Breast epithelium (tissue), 4 donors: ENCODE data around the gene APRT. TPM values are rescaled to one million over a fixed set of nuclear protein-coding genes. Genes with fewer than 3 reads are reported as not detected.

Experiments used
- DNase-seq, 2 donors: peaks; one replicate each; pipeline ENCODE4 v3.0.0-alpha.2; 2019; ENCODE audit warnings: low spot score in 2 of 2
- H3K27ac ChIP-seq, 2 donors: fragments of 200-600 bp; sonication (generic) in 1 of 2; one replicate each; pipeline ENCODE4 v1.5.1; 2016 to 2019; ENCODE audit warnings: mild to moderate bottlenecking in 1 of 2
- H3K27me3 ChIP-seq, 2 donors: fragments of 200-600 bp; sonication (generic) in 1 of 2; one replicate each; pipeline versions ENCODE4 v1.5.1 to v1.6.0; 2017 to 2019; ENCODE audit warnings: control low read depth in 1 of 2, mild to moderate bottlenecking in 1 of 2
- H3K36me3 ChIP-seq: fragments of 200-600 bp; one replicate; pipeline ENCODE4 v1.5.1; 2019
- H3K4me1 ChIP-seq, 2 donors: fragments of 200-600 bp; sonication (generic); one replicate each; pipeline ENCODE4 v1.5.1; 2016 to 2019; ENCODE audit warnings: control low read depth in 1 of 2
- H3K4me3 ChIP-seq, 3 donors: fragments of 200-600 bp; sonication (generic); 1 replicate in 2 of 3; 2 replicates in 1 of 3; pipeline ENCODE4 v1.5.1; 2016 to 2019; ENCODE audit warnings: mild to moderate bottlenecking in 3 of 3, moderate library complexity in 2 of 3
- H3K9me3 ChIP-seq, 2 donors: fragments of 200-600 bp; sonication (generic) in 1 of 2; one replicate each; pipeline ENCODE4 v1.5.1; 2016 to 2019; ENCODE audit warnings: control low read depth in 1 of 2
- POLR2A ChIP-seq: fragments of 450-650 bp; IDR thresholded peaks from one replicate; pipeline ENCODE4 v1.6.1; 2016; ENCODE audit warnings: antibody characterized with exemption, mild to moderate bottlenecking, moderate library complexity
- POLR2AphosphoS5 ChIP-seq, 3 donors: sonication (generic); formaldehyde crosslinking; IDR thresholded peaks; one replicate each; pipeline ENCODE4 v1.6.1; 2017; ENCODE audit warnings: antibody characterized with exemption in 3 of 3
- intact Hi-C: fragments of 100-400 bp; cut with DNase I; formaldehyde crosslinking; loops from one replicate; pipeline ENCODE4 v1.15.1; 2023; ENCODE audit warnings: low total_unique reads
- total RNA-seq, 3 donors: library from RNA; depleted of rRNA; stranded (reverse); fragments of >200 nt; gene quantifications; one replicate each; pipeline ENCODE4 v1.1.0, GENCODE V29; 2016
- TF ChIP-seq, protein P1 (sequence below), 3 donors: fragments of 450-650 bp; IDR thresholded peaks; one replicate each; pipeline ENCODE4 v1.5.1; 2016 to 2017; ENCODE audit warnings: antibody characterized with exemption in 3 of 3, mild to moderate bottlenecking in 3 of 3, moderate library complexity in 3 of 3

The APRT gene
- total RNA-seq, 3 donors from 2014 or later, result 93.8 to 152 (median 126) TPM

DNA sequence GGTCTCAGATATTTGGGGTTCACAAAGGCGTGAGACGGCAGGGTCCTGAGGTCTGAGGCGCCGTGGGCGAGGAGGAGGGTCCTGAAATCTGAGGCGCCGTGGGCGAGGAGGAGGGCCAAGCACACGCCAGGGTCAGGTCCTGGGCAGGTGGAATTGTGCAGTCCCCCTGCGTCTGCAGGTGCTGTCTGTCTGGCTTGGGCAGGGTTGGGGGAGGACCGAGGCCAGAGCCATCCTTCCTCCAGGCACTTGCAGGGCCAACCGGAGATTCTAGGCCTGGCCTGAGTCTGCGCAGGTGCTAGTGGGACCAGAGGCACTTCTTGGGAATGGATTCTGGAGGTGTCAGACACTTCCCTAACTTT lies 2.4 kb upstream of the APRT start:
- DNase-seq, result no peak
- Histone ChIP-seq H3K27ac (no peak overlapping the region), H3K36me3 (no peaks in the 10 kb centered on the region), H3K4me1 (peaks cover 14% of the 10 kb centered on the region in 2 donors), H3K27me3 (no peaks in the 10 kb centered on the region), H3K9me3 (no peaks in the 10 kb centered on the region), H3K4me3 (no peak overlapping the region)
- TF ChIP-seq POLR2AphosphoS5 (IDR thresholded peaks at IDR 0.05), result no peak
- no peak for TF ChIP-seq POLR2A
- TF ChIP-seq, protein P1, sequence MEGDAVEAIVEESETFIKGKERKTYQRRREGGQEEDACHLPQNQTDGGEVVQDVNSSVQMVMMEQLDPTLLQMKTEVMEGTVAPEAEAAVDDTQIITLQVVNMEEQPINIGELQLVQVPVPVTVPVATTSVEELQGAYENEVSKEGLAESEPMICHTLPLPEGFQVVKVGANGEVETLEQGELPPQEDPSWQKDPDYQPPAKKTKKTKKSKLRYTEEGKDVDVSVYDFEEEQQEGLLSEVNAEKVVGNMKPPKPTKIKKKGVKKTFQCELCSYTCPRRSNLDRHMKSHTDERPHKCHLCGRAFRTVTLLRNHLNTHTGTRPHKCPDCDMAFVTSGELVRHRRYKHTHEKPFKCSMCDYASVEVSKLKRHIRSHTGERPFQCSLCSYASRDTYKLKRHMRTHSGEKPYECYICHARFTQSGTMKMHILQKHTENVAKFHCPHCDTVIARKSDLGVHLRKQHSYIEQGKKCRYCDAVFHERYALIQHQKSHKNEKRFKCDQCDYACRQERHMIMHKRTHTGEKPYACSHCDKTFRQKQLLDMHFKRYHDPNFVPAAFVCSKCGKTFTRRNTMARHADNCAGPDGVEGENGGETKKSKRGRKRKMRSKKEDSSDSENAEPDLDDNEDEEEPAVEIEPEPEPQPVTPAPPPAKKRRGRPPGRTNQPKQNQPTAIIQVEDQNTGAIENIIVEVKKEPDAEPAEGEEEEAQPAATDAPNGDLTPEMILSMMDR (IDR thresholded peaks at IDR 0.05), result no peak
- intact Hi-C loops, result no loop called here

DNA sequence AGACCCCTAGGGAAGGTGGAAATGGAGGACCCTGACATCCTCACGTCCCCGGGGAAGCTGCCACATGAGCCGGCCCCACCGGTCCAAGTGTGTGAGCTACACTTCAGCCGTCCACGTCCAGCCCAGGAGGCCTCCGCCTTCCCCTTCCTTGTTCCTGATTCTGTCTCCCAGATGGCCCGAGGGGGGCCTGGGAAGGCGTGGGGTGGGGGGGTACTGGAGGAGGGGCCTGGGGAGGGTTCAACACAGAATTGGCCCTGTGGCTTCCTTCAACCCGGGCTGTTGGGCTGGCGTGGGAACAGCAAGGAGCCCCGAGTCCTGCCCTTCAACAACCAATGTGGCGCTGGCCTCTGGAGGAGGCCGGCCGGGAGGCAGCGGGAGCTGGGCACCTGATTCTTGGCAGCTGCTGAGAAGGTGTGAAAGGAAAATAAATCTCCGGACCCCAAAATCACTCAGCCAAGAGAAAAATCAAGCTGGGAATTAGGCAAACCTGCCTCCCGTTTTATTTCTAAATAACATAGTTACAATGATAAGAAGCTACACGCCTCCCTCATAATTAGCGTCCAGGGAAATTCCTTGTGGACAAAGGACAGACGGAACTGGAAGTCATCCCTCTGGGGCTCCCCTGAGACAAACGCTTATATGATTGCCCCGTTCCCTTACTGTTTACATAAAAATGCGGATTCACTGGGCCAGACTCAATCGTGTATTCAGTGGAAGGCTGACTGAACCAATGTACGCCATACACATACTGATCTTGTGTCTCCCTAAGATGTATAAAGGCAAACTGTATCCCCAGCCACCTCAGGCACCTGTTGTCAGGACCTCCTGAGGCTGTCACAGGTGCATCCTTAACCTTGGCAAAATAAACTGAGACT lies 1.8 kb upstream of the APRT start:
- no peaks in the 10 kb centered on the region for H3K27me3 ChIP-seq
- H3K4me1 ChIP-seq, result peaks cover 14% of the 10 kb centered on the region in 2 donors
- no peaks in the 10 kb centered on the region for H3K9me3 ChIP-seq
- peak overlapping the region; percentile 85 to 92 for H3K27ac ChIP-seq
- DNase-seq, result no peak
- intact Hi-C loops, result loop anchor here (1.0 kb wide), 1 partner anchor 411 kb away; no protein-coding TSS in a partner anchor
- H3K4me3 ChIP-seq, result no peak overlapping the region
- TF ChIP-seq POLR2A, result no peak
- TF ChIP-seq, protein P1 (IDR thresholded peaks at IDR 0.05), result no peak
- TF ChIP-seq POLR2AphosphoS5 (IDR thresholded peaks at IDR 0.05), result no peak
- H3K36me3 ChIP-seq, result no peaks in the 10 kb centered on the region

DNA sequence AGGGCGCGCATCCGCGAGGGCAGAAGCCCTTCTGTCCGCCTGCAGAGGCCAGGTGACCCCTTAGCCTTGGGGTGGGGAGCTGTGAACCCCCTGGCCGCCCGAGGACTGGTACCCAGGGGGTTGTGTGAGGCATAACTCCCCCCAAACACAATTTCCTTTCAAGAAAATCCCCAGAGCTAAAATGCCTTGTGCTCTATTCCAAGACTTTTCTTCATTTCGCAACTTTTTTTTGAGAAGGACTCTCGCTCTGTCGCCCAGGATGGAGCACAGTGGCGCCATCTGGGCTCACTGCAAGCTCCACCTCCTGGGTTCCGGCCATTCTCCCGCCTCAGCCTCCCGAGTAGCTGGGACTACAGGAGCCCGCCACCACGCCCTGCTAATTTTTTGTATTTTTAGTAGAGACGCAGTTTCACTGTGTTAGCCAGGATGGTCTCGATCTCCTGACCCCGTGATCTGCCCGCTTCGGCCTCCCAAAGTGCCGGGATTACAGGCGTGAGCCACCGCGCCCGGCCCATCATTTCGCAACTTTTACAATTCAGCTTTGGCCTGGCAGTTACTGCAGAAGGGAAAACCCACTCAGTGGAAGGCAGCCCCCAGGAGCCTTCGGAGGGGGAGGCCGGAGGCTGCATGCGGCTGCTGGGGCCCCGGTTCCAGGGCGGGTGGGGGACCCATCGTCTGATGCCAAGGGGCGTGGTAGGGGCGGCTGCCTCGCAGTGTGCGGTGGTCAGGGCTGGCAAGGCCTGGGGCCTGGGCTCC lies 963 bp upstream of the APRT start:
- TF ChIP-seq POLR2A, result no peak
- TF ChIP-seq, protein P1 (IDR thresholded peaks at IDR 0.05), result no peak
- no peak for TF ChIP-seq POLR2AphosphoS5 (IDR thresholded peaks at IDR 0.05)
- H3K27ac ChIP-seq, result peak overlapping the region; percentile 85 to 92
- DNase-seq, result peak in 1 of 2 donors; percentile 56

DNA sequence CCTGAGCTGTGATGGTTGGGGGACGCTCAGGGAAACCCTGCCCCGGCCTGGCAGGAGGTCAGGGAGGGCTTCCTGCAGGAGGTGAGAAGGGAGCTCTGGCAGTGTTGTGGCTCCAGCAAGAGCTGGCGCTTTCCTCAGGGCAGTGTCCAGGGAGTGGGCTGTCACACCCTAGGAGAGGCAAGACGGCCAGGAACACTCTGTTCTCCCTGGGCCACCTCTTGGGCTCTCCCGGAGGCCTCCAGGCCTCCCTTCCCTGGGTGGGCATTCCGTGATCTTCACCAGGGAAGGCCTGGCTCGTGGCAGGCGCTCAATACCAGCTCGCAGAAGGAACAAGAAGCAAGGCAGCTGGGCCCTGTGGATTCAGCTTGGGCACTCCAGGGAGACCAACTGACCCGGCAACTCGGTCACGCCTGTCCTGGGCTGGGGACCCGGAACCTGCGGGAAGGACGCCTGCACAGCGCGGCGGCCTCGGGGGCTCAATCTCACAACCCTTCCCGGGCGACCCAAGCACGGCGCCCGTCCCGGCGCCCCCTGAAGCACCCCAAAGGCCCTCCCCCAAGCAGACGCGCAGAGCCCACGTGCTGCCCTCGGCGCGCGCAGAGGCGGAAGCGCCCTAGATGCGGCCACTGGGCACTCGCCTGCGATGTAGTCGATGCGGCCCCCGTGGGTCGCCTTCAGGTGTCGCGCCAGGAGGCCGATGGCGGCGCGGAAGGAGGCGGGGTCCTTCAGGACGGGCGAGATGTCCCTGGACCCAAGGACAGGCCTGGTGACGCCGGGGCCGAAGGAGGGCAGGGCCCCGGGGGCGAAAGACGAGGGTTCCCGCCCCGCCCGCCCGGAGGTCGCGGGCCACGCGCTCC lies 588 bp downstream of the APRT start:
- Histone ChIP-seq H3K4me1 (peaks cover 14% of the 10 kb centered on the region in 2 donors), H3K27ac (peak overlapping the region; percentile 85 to 92), H3K9me3 (no peaks in the 10 kb centered on the region), H3K36me3 (no peaks in the 10 kb centered on the region), H3K27me3 (no peaks in the 10 kb centered on the region), H3K4me3 (peak overlapping the region; percentile 71 to 89 (median 88))
- TF ChIP-seq POLR2A (peak; percentile 24), POLR2AphosphoS5 (IDR thresholded peaks at IDR 0.05) (peak; percentile 90 to 98 (median 92))
- TF ChIP-seq, protein P1 (IDR thresholded peaks at IDR 0.05), result no peak
- intact Hi-C loops, result loop anchor here (1.0 kb wide), 1 partner anchor 25 kb away; no protein-coding TSS in a partner anchor
- peak; percentile 57 to 77 for DNase-seq

More for the DNA sequence above, 963 bp upstream of the APRT start:
- H3K9me3 ChIP-seq, result no peaks in the 10 kb centered on the region
- H3K4me3 ChIP-seq, result peak overlapping the region; percentile 71 to 89 (median 88)
- intact Hi-C loops, result loop anchor here (1.0 kb wide), 1 partner anchor 412 kb away; no protein-coding TSS in a partner anchor
- H3K27me3 ChIP-seq, result no peaks in the 10 kb centered on the region
- H3K36me3 ChIP-seq, result no peaks in the 10 kb centered on the region
- H3K4me1 ChIP-seq, result peaks cover 14% of the 10 kb centered on the region in 2 donors
